OCI-LY3 (cell line): ENCODE data around the gene CLEC9A.

Source experiments
- H2AFZ ChIP-seq: fragments of 200-600, 300-600 bp; shearing (Covaris generic); 2 replicates; pipeline ENCODE4 v1.6.0; 2014; ENCODE audit warnings: antibody characterized with exemption, low read depth, low read length
- H3K27ac ChIP-seq: fragments of 200-600, 300-600 bp; sonication (generic); 2 replicates; pipeline ENCODE4 v1.5.1; 2014; ENCODE audit warnings: mild to moderate bottlenecking, low read length, moderate library complexity, mixed read lengths
- H3K27me3 ChIP-seq: fragments of 200-600, 300-600 bp; sonication (generic); 2 replicates; pipeline ENCODE4 v1.6.1; 2014; ENCODE audit warnings: low read depth, low read length, mixed read lengths
- H3K36me3 ChIP-seq: fragments of 200-600, 300-600 bp; sonication (generic); replicated peaks from 2 replicates; pipeline ENCODE3; 2014; ENCODE audit warnings: low read depth, low read length, mixed read lengths
- H3K4me1 ChIP-seq: fragments of 300-600, 200-600 bp; sonication (generic); 2 replicates; pipeline ENCODE4 v1.6.1; 2014; ENCODE audit warnings: low read length, mixed read lengths
- H3K4me2 ChIP-seq: fragments of 200-600, 300-600 bp; sonication (generic); 2 replicates; pipeline ENCODE4 v1.6.1; 2014; ENCODE audit warnings: low read length, mixed read lengths
- H3K4me3 ChIP-seq: fragments of 300-600, 200-600 bp; sonication (generic); 2 replicates; pipeline ENCODE4 v1.5.1; 2014; ENCODE audit warnings: antibody characterized with exemption, mild to moderate bottlenecking, low read length, moderate library complexity
- H3K79me2 ChIP-seq: fragments of 300-600, 200-600 bp; shearing (Covaris generic); 2 replicates; pipeline ENCODE4 v1.6.1; 2014; ENCODE audit warnings: mild to moderate bottlenecking, low read length, mixed read lengths
- H3K9ac ChIP-seq: fragments of 300-600, 200-600 bp; shearing (Covaris generic); 2 replicates; pipeline ENCODE4 v1.6.0; 2014; ENCODE audit warnings: mild to moderate bottlenecking, low read length, moderate library complexity
- H3K9me3 ChIP-seq: fragments of 200-600, 300-600 bp; shearing (Covaris generic); 2 replicates; pipeline ENCODE4 v1.6.1; 2014; ENCODE audit warnings: low read length, mixed read lengths; ENCODE audit not compliant: insufficient read depth
- H4K20me1 ChIP-seq: fragments of 200-600, 300-600 bp; sonication (generic); 2 replicates; pipeline ENCODE4 v1.6.1; 2016; ENCODE audit warnings: low read length, mixed read lengths; ENCODE audit not compliant: insufficient read depth
- CTCF ChIP-seq: fragments of 200-600, 300-600 bp; sonication (generic); IDR thresholded peaks from 2 replicates; pipeline ENCODE4 v1.5.1; 2014; ENCODE audit warnings: antibody characterized with exemption, low read length, low read depth
- EZH2phosphoT487 ChIP-seq: fragments of 200-600 bp; shearing (Covaris generic); IDR thresholded peaks from 2 replicates; pipeline ENCODE4 v1.6.1; 2018; ENCODE audit warnings: antibody characterized with exemption, mixed run types, low read depth

CLEC9A gene

GRCh38 chr12:10027721-10028120, 2.8 kb upstream of the CLEC9A start:
- Histone ChIP-seq H4K20me1 (no peaks in the 10 kb centered on the region), H3K9ac (no peak overlapping the region), H3K27ac (no peak overlapping the region), H3K27me3 (peaks cover 13% of the 10 kb centered on the region), H3K4me2 (no peak overlapping the region), H3K36me3 (no peaks in the 10 kb centered on the region), H3K4me1 (no peaks in the 10 kb centered on the region), H3K4me3 (no peak overlapping the region), H3K79me2 (no peaks in the 10 kb centered on the region), H2AFZ (no peak overlapping the region), H3K9me3 (no peaks in the 10 kb centered on the region)
- TF ChIP-seq CTCF = no peak
- TF ChIP-seq EZH2phosphoT487 = no peak

- Histone ChIP-seq H3K4me3 (no peak overlapping the region), H3K36me3 (no peaks in the 10 kb centered on the region), H3K79me2 (no peaks in the 10 kb centered on the region), H2AFZ (no peak overlapping the region), H3K9me3 (no peaks in the 10 kb centered on the region), H3K9ac (no peak overlapping the region), H3K4me2 (no peak overlapping the region), H3K27me3 (peaks cover 26% of the 10 kb centered on the region), H3K4me1 (no peaks in the 10 kb centered on the region), H4K20me1 (no peaks in the 10 kb centered on the region), H3K27ac (no peak overlapping the region)
- TF ChIP-seq EZH2phosphoT487 (no peak), CTCF (no peak)
Measured at GRCh38 chr12:10031321-10031720, 839 bp downstream of the CLEC9A start.

GRCh38 chr12:10031771-10032175, 1.3 kb downstream of the CLEC9A start:
- H3K4me2 ChIP-seq = no peak overlapping the region
- H3K9me3 ChIP-seq = no peaks in the 10 kb centered on the region
- TF ChIP-seq CTCF = no peak
- TF ChIP-seq EZH2phosphoT487 = no peak
- no peak overlapping the region for H3K9ac ChIP-seq
- H3K79me2 ChIP-seq = no peaks in the 10 kb centered on the region
- H3K4me1 ChIP-seq = no peaks in the 10 kb centered on the region
- no peak overlapping the region for H2AFZ ChIP-seq
- H3K27ac ChIP-seq = no peak overlapping the region
- H3K4me3 ChIP-seq = no peak overlapping the region
- H3K36me3 ChIP-seq = no peaks in the 10 kb centered on the region
- H3K27me3 ChIP-seq = peaks cover 30% of the 10 kb centered on the region
- H4K20me1 ChIP-seq = no peaks in the 10 kb centered on the region

GRCh38 chr12:10033783-10034545, 3.5 kb downstream of the CLEC9A start:
- no peaks in the 10 kb centered on the region for H3K9me3 ChIP-seq
- no peak overlapping the region for H2AFZ ChIP-seq
- H4K20me1 ChIP-seq = no peaks in the 10 kb centered on the region
- no peaks in the 10 kb centered on the region for H3K4me1 ChIP-seq
- H3K36me3 ChIP-seq = no peaks in the 10 kb centered on the region
- H3K79me2 ChIP-seq = no peaks in the 10 kb centered on the region
- TF ChIP-seq EZH2phosphoT487 (no peak), CTCF (peak; percentile 77)
- H3K27ac ChIP-seq = no peak overlapping the region
- H3K4me3 ChIP-seq = no peak overlapping the region
- peaks cover 30% of the 10 kb centered on the region for H3K27me3 ChIP-seq
- no peak overlapping the region for H3K9ac ChIP-seq
- no peak overlapping the region for H3K4me2 ChIP-seq
